ENCODE results near the gene FAM114A1. TPM values are rescaled to one million over a fixed set of nuclear protein-coding genes. Genes with fewer than 3 reads are reported as not detected.
A peak's percentile ranks its signal among the peaks of the same experiment; 100 is the strongest.

The FAM114A1 gene
- total and polyA plus RNA-seq, 2 of the 4 experiments (the other 2 are of a cell fraction) = 135 to 649 TPM

DNA sequence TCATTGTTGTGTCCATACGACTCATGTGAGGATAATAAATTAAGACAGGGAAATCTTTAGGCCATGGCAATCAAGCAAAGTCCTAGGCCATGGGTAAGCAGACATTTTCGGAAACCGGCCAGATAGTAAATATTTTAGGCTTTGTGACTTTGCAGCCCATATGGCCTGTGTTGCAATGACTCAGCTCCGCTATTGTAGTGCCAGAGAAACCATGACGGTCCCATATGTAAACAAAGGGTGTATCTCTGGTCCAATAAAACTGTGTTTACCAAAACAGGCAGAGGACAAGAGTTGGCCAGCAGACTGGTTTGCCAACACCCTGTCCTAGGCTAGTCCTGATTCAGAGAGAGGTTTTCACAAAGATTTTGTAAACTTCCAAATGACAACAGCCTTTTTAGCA is 5.0 kb downstream of the FAM114A1 start:
- in situ Hi-C loops (cut with MboI; ENCODE audit: low sequenced_read_pairs) = no loop called here
- H2AFZ ChIP-seq (replicated peaks; ENCODE audit: low read length, poor library complexity) = no peak overlapping the region
- no TSS peak for BruUV-seq (replicated peaks)
- intact Hi-C loops (cut with micrococcal nuclease) = no loop called here
- H3K9ac ChIP-seq (ENCODE audit: low read depth, low read length) = no peak overlapping the region
- H2AK5ac ChIP-seq (ENCODE audit: low read depth, low read length) = no peak overlapping the region
- H3K9me3 ChIP-seq (ENCODE audit: control insufficient read depth, insufficient read depth, low read length) = no peaks in the 10 kb centered on the region
- H3K18ac ChIP-seq (ENCODE audit: low read depth, low read length) = no peak overlapping the region
- H4K8ac ChIP-seq (ENCODE audit: low read depth in 2 of 2, low read length in 2 of 2) = 0 out of 4 replicates have a peak overlapping the region, but pooled peaks of 1 of the 2 experiments have one; percentile 3
- H2BK120ac ChIP-seq (ENCODE audit: low read depth, low read length) = no peak overlapping the region
- no peak overlapping the region for H4K5ac ChIP-seq (ENCODE audit: low read depth, low read length)
- H3K4me2 ChIP-seq (ENCODE audit: low read depth, low read length) = peak overlapping the region; percentile 53; the same call in 1 of the 2 replicates
- no peak overlapping the region for H3K4ac ChIP-seq (ENCODE audit: low read depth, low read length)
- H3K79me1 ChIP-seq (ENCODE audit: low read depth in 1 of 2, low read length in 2 of 2) = peaks cover 20 to 71% of the 10 kb centered on the region in 2 experiments
- peaks cover 24% of the 10 kb centered on the region for H3K4me1 ChIP-seq (ENCODE audit: control insufficient read depth, insufficient read depth, low read length)
- peak overlapping the region; percentile 73 for H2BK5ac ChIP-seq (ENCODE audit: low read depth, low read length, poor library complexity, severe bottlenecking)
- no peak overlapping the region for H3K14ac ChIP-seq (replicated peaks; ENCODE audit: low read depth, low read length)
- no peak overlapping the region for H4K91ac ChIP-seq (ENCODE audit: insufficient read depth, low read depth, low read length)
- H2AK9ac ChIP-seq (replicated peaks; ENCODE audit: low read depth, low read length, poor library complexity) = no peak overlapping the region
- peaks cover 12% of the 10 kb centered on the region for H3K9me1 ChIP-seq (ENCODE audit: insufficient read depth, low read length)
- no peak overlapping the region for H3K56ac ChIP-seq (ENCODE audit: extremely low read depth, insufficient read depth, low read length)
- no peak overlapping the region; the same call in 1 of the 2 replicates for H3K23ac ChIP-seq (ENCODE audit: low read depth, low read length)
- TF ChIP-seq CEBPB (IDR thresholded peaks at IDR 0.05; ENCODE audit: low read depth, low read length) (peak; percentile 80), BHLHE40 (IDR thresholded peaks at IDR 0.05; ENCODE audit: low read depth, low read length) (no peak), MXI1 (IDR thresholded peaks at IDR 0.05; ENCODE audit: borderline replicate concordance, low read depth, low read length) (0 out of 2 replicates have a peak, but pooled peaks have one; percentile 62), NFE2L2 (IDR thresholded peaks at IDR 0.05; ENCODE audit: low read depth, low read length) (peak; percentile 67; the same call in 1 of the 2 replicates), POLR2A (IDR thresholded peaks at IDR 0.05; ENCODE audit: low read depth, low read length) (no peak)
- H2BK15ac ChIP-seq (ENCODE audit: low read depth, low read length) = no peak overlapping the region
- H2BK20ac ChIP-seq (ENCODE audit: low read depth, low read length) = no peak overlapping the region
- peak overlapping the region; percentile 53; the same call in 1 of the 2 replicates for H3K27ac ChIP-seq (ENCODE audit: insufficient read depth, low read length)
- peaks cover 26% of the 10 kb centered on the region for H3K36me3 ChIP-seq (ENCODE audit: control insufficient read depth, insufficient read depth, low read length)
- CTCF ChIA-PET = interaction anchor here (0.9 kb wide), 1 partner anchor 16 kb away, joined by 3 read pairs; no protein-coding TSS in a partner anchor
- H4K20me1 ChIP-seq (ENCODE audit: insufficient read depth, low read length) = peaks cover 76% of the 10 kb centered on the region
- H3K4me3 ChIP-seq (ENCODE audit: insufficient read depth, low read depth, low read length) = no peak overlapping the region
- ATAC-seq (ENCODE audit: low read depth) (peak; percentile 6; the same call in 1 of the 2 replicates), DNase-seq (peak; percentile 77)
- POLR2A ChIA-PET (ENCODE audit: unreplicated experiment) = interaction anchor here (0.6 to 1.0 kb wide), 2 partner anchors 17 to 71 kb away, joined by 3 to 4 read pairs; no protein-coding TSS in a partner anchor
- WGBS, 2 experiments (ENCODE audit: extremely low coverage in 2 of 2, insufficient read length in 1 of 2) = 33% methylated on average over 3 of the region's 5 CpGs; no CpG with 5 or more reads in 1 of the 2 experiments
- H3K27me3 ChIP-seq (ENCODE audit: control insufficient read depth, insufficient read depth, low read length) = no peaks in the 10 kb centered on the region
- dilution Hi-C loops (cut with HindIII; ENCODE audit: low sequenced_read_pairs, unreplicated experiment) = no loop called here
